Thyroid gland (tissue), 4 donors: Measurements from ENCODE around the gene CD209.

Source experiments
- POLR2A ChIP-seq, 2 donors: fragments of 450-650 bp; IDR thresholded peaks; one replicate each; pipeline ENCODE4 v1.6.1; 2017; ENCODE audit warnings: antibody characterized with exemption in 2 of 2, mild to moderate bottlenecking in 2 of 2, moderate library complexity in 1 of 2
- TF ChIP-seq, protein P1 (sequence below), 6 experiments: fragments of 200-600 bp in 3 of 6; fragments of 450-650 bp in 3 of 6; sonication (generic) in 3 of 6; IDR thresholded peaks; one replicate each; pipeline ENCODE4 v1.5.1; 2016 to 2019; ENCODE audit warnings: antibody characterized with exemption in 6 of 6, mild to moderate bottlenecking in 2 of 6, inconsistent platforms in 1 of 6, moderate library complexity in 1 of 6

- TF ChIP-seq, protein P1, sequence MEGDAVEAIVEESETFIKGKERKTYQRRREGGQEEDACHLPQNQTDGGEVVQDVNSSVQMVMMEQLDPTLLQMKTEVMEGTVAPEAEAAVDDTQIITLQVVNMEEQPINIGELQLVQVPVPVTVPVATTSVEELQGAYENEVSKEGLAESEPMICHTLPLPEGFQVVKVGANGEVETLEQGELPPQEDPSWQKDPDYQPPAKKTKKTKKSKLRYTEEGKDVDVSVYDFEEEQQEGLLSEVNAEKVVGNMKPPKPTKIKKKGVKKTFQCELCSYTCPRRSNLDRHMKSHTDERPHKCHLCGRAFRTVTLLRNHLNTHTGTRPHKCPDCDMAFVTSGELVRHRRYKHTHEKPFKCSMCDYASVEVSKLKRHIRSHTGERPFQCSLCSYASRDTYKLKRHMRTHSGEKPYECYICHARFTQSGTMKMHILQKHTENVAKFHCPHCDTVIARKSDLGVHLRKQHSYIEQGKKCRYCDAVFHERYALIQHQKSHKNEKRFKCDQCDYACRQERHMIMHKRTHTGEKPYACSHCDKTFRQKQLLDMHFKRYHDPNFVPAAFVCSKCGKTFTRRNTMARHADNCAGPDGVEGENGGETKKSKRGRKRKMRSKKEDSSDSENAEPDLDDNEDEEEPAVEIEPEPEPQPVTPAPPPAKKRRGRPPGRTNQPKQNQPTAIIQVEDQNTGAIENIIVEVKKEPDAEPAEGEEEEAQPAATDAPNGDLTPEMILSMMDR (IDR thresholded peaks at IDR 0.05) = no peak
- no peak for TF ChIP-seq POLR2A (IDR thresholded peaks at IDR 0.05)
These were observed 33.8 kb upstream of the CD209 start for GRCh38 chr19:7781157-7781556.
